ENCODE measurements around the gene UFD1. TPM values are rescaled to one million over a fixed set of nuclear protein-coding genes. Genes with fewer than 3 reads are reported as not detected.

UFD1 gene
- total RNA-seq, 4 donors from 2014 or later: 22.7 to 56.2 (median 38.2) TPM

- TF ChIP-seq EP300 (IDR thresholded peaks at IDR 0.05) (no peak), CTCF (IDR thresholded peaks at IDR 0.05) (no peak), POLR2A (IDR thresholded peaks at IDR 0.05) (no peak), POLR2AphosphoS5 (IDR thresholded peaks at IDR 0.05) (no peak)
- WGBS, 2 donors (ENCODE audit: low coverage in 1 of 2): 71% methylated on average over 1 of the region's 2 CpGs; no CpG with 5 or more reads in 1 of the 2 donors
- Histone ChIP-seq H3K36me3 (peaks cover 0 to 46% of the 10 kb centered on the region in 2 donors), H3K27me3 (no peaks in the 10 kb centered on the region), H3K9me3 (no peaks in the 10 kb centered on the region), H3K27ac (no peak overlapping the region), H3K4me1 (peaks cover 0 to 24% (median 16%) of the 10 kb centered on the region in 3 donors), H3K4me3 (no peak overlapping the region)
- no peak for ATAC-seq
Measured at GRCh38 chr22:19434829-19435580, 44.0 kb downstream of the UFD1 start.

- Histone ChIP-seq H3K27me3 (no peaks in the 10 kb centered on the region), H3K9me3 (no peaks in the 10 kb centered on the region), H3K4me1 (peaks cover 0 to 30% (median 19%) of the 10 kb centered on the region in 3 donors), H3K4me3 (no peak overlapping the region), H3K27ac (no peak overlapping the region), H3K36me3 (peaks cover 0 to 41% of the 10 kb centered on the region in 2 donors)
- TF ChIP-seq POLR2AphosphoS5 (IDR thresholded peaks at IDR 0.05) (no peak), POLR2A (IDR thresholded peaks at IDR 0.05) (no peak)
- 100% methylated on average over 2 to 3 of the region's 7 CpGs for WGBS, 2 donors (ENCODE audit: low coverage in 1 of 2)
- ATAC-seq: no peak
Measured at GRCh38 chr22:19434401-19434800, 44.6 kb downstream of the UFD1 start.

DNA sequence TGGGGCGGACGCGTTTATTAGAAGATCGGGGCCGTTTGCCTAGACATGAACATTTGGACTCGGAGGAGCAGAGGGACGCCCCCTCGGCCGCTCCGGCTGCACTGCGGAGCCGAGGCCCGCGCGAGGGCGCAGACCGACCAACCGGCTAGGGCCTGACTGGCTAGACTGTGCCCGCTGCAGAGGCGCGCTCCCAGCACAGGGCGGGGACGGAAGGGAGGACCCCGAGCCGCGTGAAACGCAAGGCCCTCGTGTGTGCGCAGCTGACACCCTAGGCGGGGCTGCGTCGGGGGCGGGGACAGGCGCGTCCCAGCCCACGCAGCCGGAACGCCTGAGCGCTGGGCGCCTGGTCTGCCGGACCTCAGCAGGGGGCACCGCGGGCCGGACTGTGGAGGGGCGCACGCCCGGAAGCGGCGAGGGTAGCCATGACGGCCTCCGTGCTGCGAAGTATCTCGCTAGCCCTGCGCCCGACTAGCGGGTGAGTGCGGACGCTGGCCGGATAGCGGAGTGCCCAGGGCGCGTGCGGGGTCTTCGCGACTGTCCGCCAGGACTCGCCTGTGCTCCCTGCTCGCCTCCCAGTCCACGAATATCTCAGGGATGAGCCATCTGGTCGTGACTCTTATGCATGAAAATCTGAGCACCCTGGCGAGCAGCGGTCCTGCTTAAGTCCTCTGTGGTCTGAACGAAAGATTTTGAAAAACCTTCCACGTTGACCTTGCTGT is 46.7 kb downstream of the UFD1 start, which contains the start of gene MRPL40:
Gene MRPL40, plus strand, starts transcription at position 413 of the 719 bp plus-strand sequence. Its CDS starts 10 bp downstream, at position 423.
- Histone ChIP-seq H3K27ac (peak within 1 kb of the TSS; percentile 81 to 98 (median 92)), H3K9me3 (no peaks in the 10 kb centered on the region), H3K4me3 (peak within 1 kb of the TSS; percentile 73 to 75), H3K27me3 (no peaks in the 10 kb centered on the region), H3K4me1 (peaks cover 0 to 46% (median 19%) of the 10 kb centered on the region in 3 donors), H3K36me3 (peaks cover 0 to 32% of the 10 kb centered on the region in 2 donors)
- TF ChIP-seq POLR2A (IDR thresholded peaks at IDR 0.05) (peak; percentile 91 to 93), CTCF (IDR thresholded peaks at IDR 0.05) (peak in 2 of 4 experiments; percentile 2 to 35), EP300 (IDR thresholded peaks at IDR 0.05) (no peak), POLR2AphosphoS5 (IDR thresholded peaks at IDR 0.05) (peak; percentile 95)
- ATAC-seq: peak; percentile 97
- WGBS, 2 donors (ENCODE audit: low coverage in 1 of 2): 0% methylated on average over 9 of the region's 74 CpGs; no CpG with 5 or more reads in 1 of the 2 donors

GRCh38 chr22:19431649-19432132 is 47.3 kb downstream of the UFD1 start, which contains the start of gene HIRA:
TSS of gene HIRA (minus strand) at chr22:19431733. CDS start at chr22:19431476, 257 bp downstream.
- Histone ChIP-seq H3K4me1 (peaks cover 0 to 50% (median 19%) of the 10 kb centered on the region in 3 donors), H3K27me3 (no peaks in the 10 kb centered on the region), H3K9me3 (no peaks in the 10 kb centered on the region), H3K27ac (peak within 1 kb of the TSS; percentile 81 to 98 (median 92)), H3K4me3 (peak within 1 kb of the TSS; percentile 73 to 75), H3K36me3 (peaks cover 0 to 26% of the 10 kb centered on the region in 2 donors)
- ATAC-seq: peak; percentile 77
- TF ChIP-seq EP300 (IDR thresholded peaks at IDR 0.05) (no peak), CTCF (IDR thresholded peaks at IDR 0.05) (no peak), POLR2A (IDR thresholded peaks at IDR 0.05) (no peak), POLR2AphosphoS5 (IDR thresholded peaks at IDR 0.05) (peak; percentile 59)
- WGBS, 2 donors (ENCODE audit: low coverage in 1 of 2): no CpG with 5 or more reads among the region's 66 CpGs
